MG63 (cell line): ENCODE data around the gene KCND1. TPM values are rescaled to one million over a fixed set of nuclear protein-coding genes. Genes with fewer than 3 reads are reported as not detected.

ENCODE experiments used
- DNase-seq: peaks from one replicate; pipeline ENCODE4 v3.0.0-alpha.2; 2020
- H3K27me3 ChIP-seq: fragments of 250-450 bp; sonication (Bioruptor Pico); 2 replicates; pipeline ENCODE4 v1.5.1; 2020; ENCODE audit warnings: mild to moderate bottlenecking, moderate library complexity
- H3K36me3 ChIP-seq: fragments of 250-450 bp; sonication (Bioruptor Pico); 2 replicates; pipeline ENCODE4 v1.5.1; 2020; ENCODE audit warnings: mild to moderate bottlenecking, moderate library complexity
- H3K4me3 ChIP-seq: fragments of 250-450 bp; sonication (Bioruptor Pico); 2 replicates; pipeline ENCODE4 v1.5.1; 2020; ENCODE audit warnings: mild to moderate bottlenecking, moderate library complexity
- H3K9me3 ChIP-seq: fragments of 250-450 bp; sonication (Bioruptor Pico); 2 replicates; pipeline ENCODE4 v1.5.1; 2020; ENCODE audit warnings: mild to moderate bottlenecking, moderate library complexity
- total RNA-seq: library from RNA; depleted of rRNA; stranded (reverse); fragments of >200 nt; shearing (Covaris generic); gene quantifications from 2 replicates; pipeline ENCODE4 v1.2.3, GENCODE V29; 2014; ENCODE audit warnings: low replicate concordance; rRNA removed

The KCND1 gene
- 0.23 TPM in 1 of 2 replicates, not detected in the other for total RNA-seq

DNA sequence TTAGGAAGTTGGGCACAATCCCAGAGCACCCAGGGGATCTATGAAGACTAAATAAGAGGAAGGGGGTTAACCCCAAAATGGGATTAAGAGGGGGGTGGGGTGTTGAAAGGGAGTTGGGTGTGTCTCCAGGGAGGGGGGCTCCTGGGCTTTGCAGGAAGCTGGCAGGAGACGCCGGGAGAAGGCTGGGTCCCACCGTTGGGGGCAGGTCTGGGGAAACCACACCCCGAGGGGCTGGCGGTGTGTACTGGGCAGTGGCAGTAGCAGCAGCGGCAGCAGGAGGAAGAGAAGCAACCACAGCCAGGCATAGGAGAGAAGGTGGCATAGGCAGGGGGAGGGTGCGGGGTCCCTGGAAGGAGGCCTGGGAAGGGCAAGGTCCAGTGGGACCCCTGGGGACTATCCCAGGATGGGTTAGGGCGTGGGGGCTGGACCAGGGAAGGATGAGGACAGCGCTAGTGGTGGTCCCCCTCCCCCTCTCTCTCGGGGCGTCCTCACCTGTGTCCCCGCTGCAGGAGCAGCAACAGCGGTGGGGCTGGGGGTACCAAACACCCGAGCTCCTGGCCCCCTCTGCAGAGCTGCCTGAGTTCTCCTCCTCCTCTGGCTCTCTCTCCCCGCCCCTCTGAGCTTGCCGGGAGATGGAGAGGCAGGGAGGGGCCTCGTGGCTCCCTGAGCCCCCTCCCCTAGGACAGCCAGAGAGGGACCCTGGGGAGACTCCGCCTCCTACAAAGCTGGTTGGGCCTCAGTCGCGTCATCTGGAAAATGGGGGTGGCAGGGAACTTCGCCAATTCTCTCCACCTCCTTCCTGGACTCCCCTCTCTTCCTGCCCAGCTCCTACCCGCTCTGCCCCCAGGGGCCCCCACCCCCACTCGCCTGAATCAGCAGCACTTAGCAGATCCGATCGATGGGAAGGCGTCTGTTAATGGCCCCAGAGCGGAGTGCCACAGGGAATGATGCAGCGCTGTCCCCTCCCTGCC, at the start of gene KCND1:
KCND1 (minus strand) TSS at position 596 of the 971 bp plus-strand sequence. CDS start 1,573 bp downstream, outside the sequence.
- peak; percentile 3 for DNase-seq
- no peaks in the 10 kb centered on the region for H3K36me3 ChIP-seq
- no peaks in the 10 kb centered on the region for H3K27me3 ChIP-seq
- no peaks in the 10 kb centered on the region for H3K9me3 ChIP-seq
- no peak within 1 kb of the TSS for H3K4me3 ChIP-seq

DNA sequence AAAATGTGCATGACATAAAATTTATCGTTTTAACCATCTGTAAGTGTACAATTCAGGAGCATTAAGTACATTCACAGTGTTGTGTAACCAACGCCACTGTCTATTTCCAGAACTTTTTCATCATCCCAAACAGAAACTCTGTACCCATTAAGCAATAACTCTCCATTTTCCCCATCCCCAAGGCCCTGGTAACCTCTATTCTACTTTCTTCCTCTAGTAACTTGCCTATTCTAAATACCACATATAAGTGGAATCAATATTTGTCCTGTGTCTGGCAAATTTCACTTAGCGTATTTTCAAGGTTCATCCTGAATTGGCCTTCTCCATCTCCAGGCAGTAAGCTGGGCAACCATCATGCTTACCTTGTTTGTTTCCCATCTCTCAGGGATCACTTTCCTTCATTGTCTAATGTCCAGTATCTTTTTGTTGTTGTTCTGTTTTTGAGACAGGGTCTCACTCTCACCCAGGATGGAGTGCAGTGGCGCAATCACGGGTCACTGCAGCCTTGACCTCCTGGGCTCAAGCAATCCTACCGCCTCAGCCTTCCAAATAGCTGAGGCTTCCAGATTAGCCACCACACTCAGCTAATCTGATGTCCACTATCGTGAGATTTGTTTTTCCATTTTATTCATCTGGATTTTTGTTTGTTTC, 48.1 kb upstream of the KCND1 start:
- Histone ChIP-seq H3K9me3 (no peaks in the 10 kb centered on the region), H3K36me3 (no peaks in the 10 kb centered on the region), H3K4me3 (no peak overlapping the region), H3K27me3 (no peaks in the 10 kb centered on the region)
- no peak for DNase-seq

DNA sequence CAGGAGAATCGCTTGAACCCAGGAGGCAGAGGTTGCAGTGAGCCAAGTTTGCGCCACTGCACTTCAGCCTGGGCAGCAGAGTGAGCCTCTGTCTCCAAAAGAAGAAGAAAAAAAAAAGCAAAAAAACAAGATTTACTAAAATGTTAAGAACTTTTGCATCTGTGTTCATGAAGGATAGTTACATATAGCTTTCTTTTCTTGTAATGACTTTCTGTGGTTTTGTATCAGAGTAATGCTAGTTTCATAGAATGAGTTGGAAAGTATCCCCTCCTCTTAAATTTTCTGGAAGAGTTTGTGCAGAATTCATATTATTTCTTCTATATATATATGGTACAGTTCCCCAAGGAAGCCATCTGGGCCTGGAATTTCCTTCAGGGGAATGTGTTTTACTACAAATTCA, 47.4 kb upstream of the KCND1 start:
- Histone ChIP-seq H3K4me3 (no peak overlapping the region), H3K36me3 (no peaks in the 10 kb centered on the region), H3K9me3 (no peaks in the 10 kb centered on the region), H3K27me3 (no peaks in the 10 kb centered on the region)
- DNase-seq = no peak

DNA sequence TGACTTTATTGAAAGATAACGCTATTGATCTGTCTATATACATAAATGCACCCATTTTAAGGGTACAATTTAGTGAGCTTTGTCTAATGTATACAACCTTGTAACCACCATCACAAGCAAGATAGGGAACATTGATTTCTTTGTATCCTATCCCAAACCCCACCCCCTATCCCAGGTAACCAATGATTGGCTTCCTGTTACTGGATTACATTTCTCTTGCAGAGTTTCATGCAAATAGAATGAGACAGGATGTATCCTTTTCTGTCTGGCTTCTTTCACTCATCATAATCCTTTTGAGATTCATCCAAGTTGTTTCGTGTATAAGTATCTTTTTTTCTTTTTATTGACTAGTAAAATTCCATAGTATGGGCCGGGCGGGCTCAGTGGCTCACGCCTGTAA, 32.1 kb upstream of the KCND1 start:
- H3K27me3 ChIP-seq = no peaks in the 10 kb centered on the region
- H3K36me3 ChIP-seq = no peaks in the 10 kb centered on the region
- H3K9me3 ChIP-seq = no peaks in the 10 kb centered on the region
- H3K4me3 ChIP-seq = no peak overlapping the region
- no peak for DNase-seq

DNA sequence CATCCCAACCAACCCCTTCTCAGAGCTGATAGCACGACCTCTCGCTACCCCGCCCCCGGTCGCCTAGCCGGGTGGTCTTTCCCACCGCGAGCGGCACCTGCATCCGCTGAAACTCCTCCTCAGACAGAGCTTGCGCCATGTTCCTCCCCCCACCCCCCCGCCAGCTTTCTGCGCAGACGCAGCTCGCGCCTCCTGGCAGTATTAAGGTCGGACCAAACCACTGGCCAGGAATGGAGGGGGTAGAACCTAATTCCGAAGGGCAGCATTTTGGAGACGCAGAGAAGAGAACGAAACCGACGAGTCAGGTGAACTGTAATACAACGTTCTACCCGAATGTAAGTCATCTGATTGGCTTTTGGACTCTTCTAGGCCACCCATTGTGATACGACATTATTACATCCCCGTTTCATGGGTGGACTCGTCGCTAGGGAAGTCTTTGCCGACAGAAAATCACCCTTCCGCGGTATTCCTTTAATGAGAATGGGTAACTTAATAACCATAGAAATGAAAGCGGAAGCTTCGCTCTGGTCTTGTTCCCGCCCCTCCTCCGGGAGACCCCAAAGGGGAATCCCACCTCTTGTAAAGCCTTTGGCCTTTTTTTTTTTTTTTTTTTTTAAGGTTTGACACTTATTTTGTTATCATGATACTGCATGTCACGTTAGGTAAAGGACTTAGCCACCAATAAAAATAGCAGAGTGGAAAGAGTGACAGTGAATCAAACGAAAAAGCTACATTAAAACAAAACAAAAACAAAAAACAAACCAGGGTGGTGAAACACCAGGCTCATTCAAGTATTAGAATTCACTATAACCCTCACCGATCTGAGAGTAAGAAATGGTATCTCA, 30.7 kb upstream of the KCND1 start, which contains the start of gene GRIPAP1:
GRIPAP1 (minus strand) TSS at position 174 of the 845 bp plus-strand sequence; CDS start at position 139, 35 bp downstream.
- Histone ChIP-seq H3K9me3 (no peaks in the 10 kb centered on the region), H3K4me3 (peak within 1 kb of the TSS; percentile 81), H3K36me3 (no peaks in the 10 kb centered on the region), H3K27me3 (no peaks in the 10 kb centered on the region)
- peak; percentile 62 for DNase-seq

DNA sequence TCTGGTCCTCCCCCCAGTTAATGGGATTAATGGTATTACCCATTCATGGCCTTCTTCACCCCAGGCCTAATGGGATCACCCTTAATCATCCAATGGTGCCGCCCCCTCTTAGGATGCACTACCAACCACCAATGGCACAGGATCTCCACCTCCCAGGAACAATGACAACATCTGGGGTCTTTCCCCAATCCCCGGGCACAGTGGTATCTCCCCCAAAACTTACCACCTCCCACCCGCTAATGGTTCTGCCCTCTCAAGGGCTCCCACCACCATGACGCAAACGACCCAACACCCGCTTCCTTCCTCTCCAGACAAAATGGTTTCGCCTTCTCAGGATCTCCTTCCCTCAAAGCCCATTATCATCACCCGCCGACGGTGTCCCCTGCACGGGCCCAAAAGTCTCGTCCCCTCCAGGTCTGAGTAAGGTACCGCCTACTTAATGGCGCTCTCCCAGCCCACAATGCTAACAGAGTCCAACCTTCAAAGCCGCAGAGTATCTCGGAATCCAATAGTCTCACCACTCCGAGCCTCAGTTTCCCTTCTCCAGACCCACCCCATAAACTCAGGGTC, 30.0 kb upstream of the KCND1 start:
- H3K36me3 ChIP-seq = no peaks in the 10 kb centered on the region
- H3K27me3 ChIP-seq = no peaks in the 10 kb centered on the region
- H3K9me3 ChIP-seq = no peaks in the 10 kb centered on the region
- DNase-seq = peak; percentile 17
- peak overlapping the region; percentile 81 for H3K4me3 ChIP-seq

DNA sequence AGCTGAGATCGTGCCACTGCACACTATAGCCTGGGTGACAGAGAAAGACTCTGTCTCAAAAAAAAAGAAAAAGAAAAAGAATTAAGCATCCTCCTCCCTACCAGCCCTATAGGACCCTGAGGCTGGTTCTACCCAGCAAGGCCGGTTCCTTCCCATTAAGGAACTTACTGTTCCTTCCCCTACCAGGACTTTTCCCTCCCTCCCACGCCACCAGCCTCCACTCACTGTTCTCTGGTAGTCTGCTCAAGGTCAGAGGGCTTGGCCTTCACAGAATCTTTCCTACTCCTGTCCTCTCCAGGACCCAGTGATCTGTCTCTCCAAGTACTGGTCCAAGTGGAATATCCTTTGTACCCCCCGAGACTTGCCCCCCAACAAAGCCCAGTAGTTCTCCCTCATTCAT, 29.0 kb upstream of the KCND1 start:
- H3K27me3 ChIP-seq = no peaks in the 10 kb centered on the region
- no peak for DNase-seq
- no peaks in the 10 kb centered on the region for H3K36me3 ChIP-seq
- H3K4me3 ChIP-seq = no peak overlapping the region
- no peaks in the 10 kb centered on the region for H3K9me3 ChIP-seq

DNA sequence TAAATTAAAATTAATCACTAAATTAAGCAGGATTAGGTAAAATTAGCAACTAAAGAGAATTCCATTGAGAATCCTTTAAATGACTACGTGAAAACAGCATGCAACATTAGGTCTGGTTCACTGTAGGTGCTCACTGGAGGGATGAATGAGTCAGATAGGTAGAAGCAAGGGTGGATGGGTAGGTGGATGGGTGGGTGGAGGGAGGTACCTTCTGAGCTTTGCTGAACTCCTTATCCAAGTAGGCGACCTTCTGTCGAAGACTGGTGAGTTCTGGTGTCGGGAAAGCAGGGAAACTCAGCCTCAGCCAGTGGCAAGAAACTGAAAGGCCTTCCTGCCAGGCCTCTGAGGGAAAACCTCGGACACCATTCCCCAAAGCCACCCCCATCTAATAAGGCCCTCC, 27.4 kb upstream of the KCND1 start:
- DNase-seq = no peak
- Histone ChIP-seq H3K27me3 (no peaks in the 10 kb centered on the region), H3K36me3 (no peaks in the 10 kb centered on the region), H3K9me3 (no peaks in the 10 kb centered on the region), H3K4me3 (no peak overlapping the region)

DNA sequence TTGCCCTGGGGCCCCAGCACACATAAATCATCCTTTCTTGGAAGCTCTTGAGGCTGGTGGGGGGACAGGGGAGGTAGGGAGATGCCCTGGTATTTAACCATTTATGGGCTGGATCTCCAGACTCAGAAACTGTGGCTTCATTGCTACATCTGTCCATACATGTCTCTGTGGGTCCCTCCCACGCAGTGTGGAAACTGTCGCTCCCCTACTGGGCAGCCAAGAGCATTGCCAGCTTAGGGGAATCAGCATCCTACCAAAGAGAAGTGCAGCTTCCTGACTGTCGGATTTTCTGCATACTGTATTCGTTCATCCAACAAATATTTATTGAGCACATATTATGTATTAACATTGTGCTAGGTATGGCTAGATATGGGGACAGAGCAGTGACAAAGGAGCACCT, 26.7 kb upstream of the KCND1 start:
- H3K27me3 ChIP-seq = no peaks in the 10 kb centered on the region
- no peak overlapping the region for H3K4me3 ChIP-seq
- H3K9me3 ChIP-seq = no peaks in the 10 kb centered on the region
- no peaks in the 10 kb centered on the region for H3K36me3 ChIP-seq
- DNase-seq = no peak

DNA sequence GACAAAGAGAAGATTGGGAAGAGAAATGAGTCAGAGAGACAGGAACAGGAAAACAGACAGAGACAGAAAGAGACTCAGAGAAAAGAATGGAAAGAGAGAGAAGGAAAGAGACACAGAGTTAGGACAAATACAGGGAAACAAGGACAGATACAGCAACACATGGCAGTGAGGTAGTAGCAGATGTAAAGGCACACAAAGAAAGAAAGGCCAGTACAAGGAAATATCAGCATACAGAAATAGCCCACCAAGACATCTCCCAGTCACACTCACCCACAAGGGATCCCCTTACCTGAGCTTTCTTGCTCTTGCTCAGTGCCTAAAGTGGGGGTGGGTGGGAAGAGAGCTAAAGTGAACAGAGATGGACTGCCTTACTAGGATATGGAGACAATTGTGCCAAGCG, 26.2 kb upstream of the KCND1 start:
- no peak overlapping the region for H3K4me3 ChIP-seq
- DNase-seq = no peak
- no peaks in the 10 kb centered on the region for H3K27me3 ChIP-seq
- H3K36me3 ChIP-seq = no peaks in the 10 kb centered on the region
- no peaks in the 10 kb centered on the region for H3K9me3 ChIP-seq

DNA sequence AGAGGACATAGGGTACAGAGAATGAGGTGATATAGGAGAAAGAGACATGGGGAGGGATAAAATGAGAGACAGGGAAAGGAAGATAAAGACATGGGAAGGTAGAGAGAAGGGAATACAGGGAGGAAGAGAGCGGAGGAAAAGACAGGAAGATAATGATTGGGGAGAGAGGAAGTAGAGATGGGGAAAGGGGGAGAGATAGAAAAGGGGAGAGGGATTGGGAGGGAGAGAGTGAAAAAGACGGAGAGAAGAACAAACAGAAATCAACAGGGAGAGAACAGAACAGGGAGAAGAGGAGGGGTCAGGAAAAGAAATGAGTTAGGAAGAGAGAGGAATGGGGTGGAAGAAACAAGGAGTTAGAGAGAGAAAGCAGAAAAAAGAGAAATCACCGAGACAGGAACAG, 25.8 kb upstream of the KCND1 start:
- DNase-seq = no peak
- Histone ChIP-seq H3K9me3 (no peaks in the 10 kb centered on the region), H3K27me3 (no peaks in the 10 kb centered on the region), H3K36me3 (no peaks in the 10 kb centered on the region), H3K4me3 (no peak overlapping the region)

DNA sequence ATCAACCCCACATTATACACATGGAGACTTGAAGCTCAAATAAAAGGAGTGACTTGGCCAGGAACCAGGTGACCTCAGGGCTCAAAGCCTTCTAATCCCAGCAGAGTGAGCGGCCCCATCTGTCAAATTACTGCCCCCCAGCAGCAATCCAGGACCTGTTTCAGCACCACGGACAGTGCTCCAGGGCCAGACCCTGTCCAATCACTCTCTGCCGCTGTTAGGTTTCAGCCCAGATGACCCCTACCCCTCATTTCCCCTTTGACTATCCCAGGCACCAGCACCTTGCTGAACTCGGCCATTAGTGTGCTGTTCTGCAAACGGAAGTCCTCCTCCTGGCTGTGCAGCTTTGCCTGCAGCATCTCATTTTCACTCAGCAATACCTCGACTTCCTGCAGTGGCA, 25.3 kb upstream of the KCND1 start:
- no peak for DNase-seq
- Histone ChIP-seq H3K4me3 (no peak overlapping the region), H3K9me3 (no peaks in the 10 kb centered on the region), H3K27me3 (no peaks in the 10 kb centered on the region), H3K36me3 (no peaks in the 10 kb centered on the region)

DNA sequence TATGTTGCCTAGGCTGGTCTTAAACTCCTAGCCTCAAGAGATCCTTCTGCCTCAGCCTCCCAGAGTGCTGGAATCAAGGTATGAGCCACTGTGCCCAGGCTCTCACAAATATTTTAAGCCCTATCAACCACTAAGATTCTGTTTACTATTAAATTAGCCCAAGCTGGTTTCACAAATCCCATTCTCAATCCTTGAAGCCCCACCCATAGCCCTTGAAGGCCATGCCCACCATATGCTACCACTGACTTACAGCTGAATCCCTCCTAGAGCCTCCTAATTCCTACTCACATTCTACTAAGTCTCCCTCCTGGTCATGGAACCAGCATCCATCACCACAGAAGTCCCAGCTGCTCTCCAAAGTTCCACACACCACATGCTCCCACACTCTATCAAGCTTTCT, 20.7 kb upstream of the KCND1 start:
- no peak for DNase-seq
- H3K27me3 ChIP-seq = no peaks in the 10 kb centered on the region
- H3K36me3 ChIP-seq = no peaks in the 10 kb centered on the region
- H3K9me3 ChIP-seq = no peaks in the 10 kb centered on the region
- no peak overlapping the region for H3K4me3 ChIP-seq

DNA sequence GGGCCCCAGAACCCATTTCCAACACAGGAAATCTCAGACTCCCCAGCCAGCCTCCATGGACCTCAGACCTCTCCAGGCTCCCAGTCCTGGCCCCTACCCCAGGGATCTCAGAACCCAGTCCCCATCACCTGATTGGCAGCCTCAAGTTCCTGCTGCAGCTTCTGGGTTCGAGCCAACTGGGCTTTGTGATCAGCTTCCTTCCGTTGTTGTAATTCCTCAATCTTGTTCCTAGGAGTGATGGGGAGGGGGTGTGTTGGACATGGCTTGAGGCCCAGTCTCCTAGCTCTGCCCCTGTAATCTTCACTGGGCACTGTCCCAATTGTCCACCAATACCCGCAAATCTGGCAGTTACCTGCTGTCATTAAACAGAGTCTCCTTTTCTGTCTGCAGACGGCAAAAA, 17.8 kb upstream of the KCND1 start:
- no peaks in the 10 kb centered on the region for H3K27me3 ChIP-seq
- H3K4me3 ChIP-seq = no peak overlapping the region
- no peak for DNase-seq
- H3K9me3 ChIP-seq = no peaks in the 10 kb centered on the region
- no peaks in the 10 kb centered on the region for H3K36me3 ChIP-seq

DNA sequence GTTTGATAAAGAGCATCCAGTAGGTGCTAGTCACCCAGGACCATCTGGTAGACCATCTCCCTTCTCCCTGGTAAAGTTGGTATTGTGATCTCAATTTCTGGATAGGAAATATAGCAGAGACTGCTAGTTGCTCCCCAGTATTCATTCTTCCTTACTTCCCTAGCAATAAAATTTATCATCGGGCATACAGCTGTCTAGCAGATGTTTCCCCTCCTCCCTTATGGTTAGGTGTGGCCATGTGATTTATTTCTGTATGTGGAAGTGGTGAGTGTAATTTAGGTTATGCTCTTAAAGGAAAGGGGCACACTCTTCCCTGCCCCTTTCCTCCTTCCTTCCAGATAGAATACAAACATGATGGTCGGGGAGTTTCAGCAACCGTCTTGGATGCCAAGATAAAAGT, 12.3 kb upstream of the KCND1 start:
- Histone ChIP-seq H3K36me3 (no peaks in the 10 kb centered on the region), H3K4me3 (no peak overlapping the region), H3K27me3 (no peaks in the 10 kb centered on the region), H3K9me3 (no peaks in the 10 kb centered on the region)
- DNase-seq = no peak

DNA sequence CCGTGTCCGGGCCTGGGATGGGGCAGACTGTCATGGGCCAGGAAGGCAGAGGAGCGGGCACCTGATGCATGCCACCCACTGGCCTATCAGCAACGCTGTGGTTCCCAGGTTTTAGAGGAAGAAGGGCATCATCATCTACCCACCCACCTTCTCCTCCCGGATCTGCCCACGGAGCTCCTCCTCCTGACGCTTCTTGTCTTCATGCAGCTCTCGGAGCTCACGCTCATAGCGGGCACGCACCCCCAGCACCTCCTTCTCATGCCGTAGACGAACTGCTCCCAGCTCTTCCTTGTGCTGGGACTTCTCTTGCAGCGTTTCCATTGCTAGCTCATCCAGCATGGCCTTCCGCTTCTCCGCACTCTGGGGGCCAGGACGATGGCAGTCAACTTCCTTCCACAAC, 11.4 kb upstream of the KCND1 start:
- no peaks in the 10 kb centered on the region for H3K9me3 ChIP-seq
- DNase-seq = no peak
- no peaks in the 10 kb centered on the region for H3K27me3 ChIP-seq
- H3K4me3 ChIP-seq = no peak overlapping the region
- H3K36me3 ChIP-seq = no peaks in the 10 kb centered on the region
